Subcutaneous adipose tissue (tissue), 4 donors: ENCODE results near the gene SMC3. TPM values are rescaled to one million over a fixed set of nuclear protein-coding genes. Genes with fewer than 3 reads are reported as not detected.

Experiments
- CTCF ChIP-seq: fragments of 450-650 bp; IDR thresholded peaks from one replicate; pipeline ENCODE4 v1.5.1; 2016; ENCODE audit warnings: low read depth, mild to moderate bottlenecking, control low read depth, antibody characterized with exemption, moderate library complexity
- total RNA-seq, 4 donors: library from RNA; depleted of rRNA; stranded (reverse); fragments of >200 nt; gene quantifications; one replicate each; pipeline ENCODE4 v1.1.0, GENCODE V29; 2016

Gene SMC3
- total RNA-seq, 4 donors from 2014 or later = 28.0 to 39.1 (median 31.1) TPM

DNA sequence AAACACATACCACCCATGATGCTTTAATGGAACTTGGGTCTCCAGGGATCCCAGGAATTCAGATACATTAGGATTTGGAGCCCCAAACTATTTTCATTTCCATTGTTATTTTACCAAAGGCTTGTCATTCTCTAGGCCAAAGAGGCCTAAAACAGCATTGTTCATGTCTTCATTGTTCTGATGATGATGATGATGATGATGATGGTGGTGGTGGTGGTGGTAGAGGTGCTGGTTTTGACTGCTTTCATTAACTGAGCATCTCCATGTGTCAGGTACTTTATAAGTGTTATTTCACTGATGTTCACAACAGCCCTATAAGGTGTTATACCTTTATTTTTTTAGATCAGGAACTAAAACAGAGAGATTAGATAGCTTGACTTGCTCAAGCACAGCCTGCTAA, 64.4 kb downstream of the SMC3 start:
- TF ChIP-seq CTCF = no peak

GRCh38 chr10:110632591-110633215, 65.2 kb downstream of the SMC3 start:
- no peak for TF ChIP-seq CTCF

- TF ChIP-seq CTCF = no peak
Observed at GRCh38 chr10:110634527-110635209, 67.2 kb downstream of the SMC3 start.

DNA sequence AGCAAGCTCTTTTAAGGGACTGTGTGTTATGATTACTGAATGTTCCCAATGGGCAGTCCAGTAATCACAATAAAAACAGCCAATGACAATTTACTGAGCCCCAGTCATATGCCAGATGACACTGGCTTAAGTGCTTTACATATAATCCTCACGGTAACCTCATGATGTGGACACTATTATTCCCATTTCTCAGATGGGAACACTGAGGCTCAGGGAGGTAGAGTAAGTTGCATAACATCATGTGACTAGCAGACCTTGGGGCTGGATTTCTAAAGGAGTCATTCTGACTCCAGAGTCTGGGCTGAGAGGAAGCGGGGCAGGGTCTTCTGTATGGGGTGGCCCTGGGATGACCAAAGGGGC, 69.1 kb downstream of the SMC3 start:
- no peak for TF ChIP-seq CTCF

DNA sequence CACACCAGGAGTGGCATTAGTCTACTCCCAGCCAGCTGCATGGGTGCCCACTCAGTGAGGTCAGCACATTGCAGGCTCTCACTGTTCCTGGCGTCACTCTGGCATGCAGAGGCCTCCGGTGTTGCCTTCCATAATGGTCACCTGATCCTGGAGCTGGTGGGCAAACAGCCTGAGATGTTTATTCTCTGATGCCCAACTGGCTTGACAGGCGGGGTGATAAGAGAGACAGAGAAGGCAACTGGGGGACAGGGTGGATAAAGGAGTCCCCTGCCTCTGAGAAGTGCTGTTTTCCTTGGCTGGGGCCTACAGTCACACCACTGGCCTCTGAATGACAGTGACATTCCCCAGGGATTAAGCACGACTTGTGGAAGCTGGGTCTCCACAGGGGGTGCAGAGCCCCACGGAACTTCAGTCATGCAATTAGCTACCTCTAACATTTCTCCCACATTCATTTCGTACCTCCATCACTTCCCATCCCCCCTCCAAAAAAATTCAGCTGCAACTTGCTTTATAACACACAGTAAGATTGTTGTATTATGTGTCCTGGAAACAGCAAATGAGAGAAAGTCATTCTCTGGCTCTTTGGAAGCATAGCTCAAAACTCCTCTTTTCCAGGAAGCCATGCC, 69.5 kb downstream of the SMC3 start:
- TF ChIP-seq CTCF = no peak

GRCh38 chr10:110637558-110638053, 70.1 kb downstream of the SMC3 start:
- TF ChIP-seq CTCF = no peak

GRCh38 chr10:110638319-110638718, 70.8 kb downstream of the SMC3 start:
- TF ChIP-seq CTCF = no peak
